ENCODE measurements around the gene LIF.

GRCh38 chr22:30241576-30242371, 4.8 kb downstream of the LIF start:
- TF ChIP-seq EZH2phosphoT487 (IDR thresholded peaks at IDR 0.05; ENCODE audit: insufficient read depth, low read depth), result no peak
- TF ChIP-seq EZH2 (IDR thresholded peaks at IDR 0.05; ENCODE audit: insufficient read depth, poor library complexity, severe bottlenecking), result no peak

Measured in GM23248 (cell line).